B cell (primary cell): ENCODE measurements around the gene TSBP1. TPM values are rescaled to one million over a fixed set of nuclear protein-coding genes. Genes with fewer than 3 reads are reported as not detected.
A peak's percentile ranks its signal among the peaks of the same experiment; 100 is the strongest.

Experiments used
- ATAC-seq: fragments of 200-7000 bp; cut with Tn5 transposase; one replicate; pipeline ENCODE4 v1.10.0; 2021; ENCODE audit warnings: low read depth, mild to moderate bottlenecking, moderate number of reproducible peaks, moderate library complexity
- CTCF ChIA-PET: fragments of 350-600 bp; sonication (Branson Sonifier 250); formaldehyde crosslinking; loops from one replicate; lab custom pipeline; 2021; ENCODE audit warnings: antibody characterized with exemption, inconsistent platforms; lab: Charles Lee
- POLR2A ChIA-PET: fragments of 350-600 bp; sonication (Branson Sonifier 250); formaldehyde crosslinking; loops from one replicate; lab custom pipeline; 2021; ENCODE audit warnings: antibody characterized with exemption; lab: Charles Lee
- DNase-seq: peaks from one replicate; pipeline ENCODE4 v3.0.0; 2013
- H2AFZ ChIP-seq: 2 replicates; pipeline ENCODE4 v1.6.1; 2012; ENCODE audit warnings: mild to moderate bottlenecking, low read depth, low read length; ENCODE audit not compliant: insufficient read depth, poor library complexity, severe bottlenecking
- H3K27ac ChIP-seq, 2 donors: 1 replicate in 1 of 2; 2 replicates in 1 of 2; pipeline ENCODE4 v1.5.1; 2012 to 2013; ENCODE audit warnings: low read length in 2 of 2, mild to moderate bottlenecking in 2 of 2, moderate library complexity in 1 of 2
- H3K27me3 ChIP-seq, 4 experiments: fragments of 200-600 bp in 1 of 4; sonication (generic) in 1 of 4; replicated peaks in 1 of 4; 1 replicate in 2 of 4; 2 replicates in 2 of 4; pipeline versions ENCODE4 v1.6.1 to v1.7.0; 2013 to 2016; ENCODE audit warnings: low read length in 3 of 4, mild to moderate bottlenecking in 2 of 4, mixed read lengths in 1 of 4, moderate library complexity in 1 of 4; ENCODE audit not compliant: insufficient read depth in 4 of 4, control insufficient read depth in 3 of 4; ENCODE audit errors: control extremely low read depth in 1 of 4
- H3K36me3 ChIP-seq, 2 experiments: replicated peaks in 1 of 2; 1 replicate in 1 of 2; 2 replicates in 1 of 2; pipeline versions ENCODE4 v1.6.1 to v1.7.1; 2013; ENCODE audit warnings: low read length in 1 of 2; ENCODE audit not compliant: insufficient read depth in 2 of 2, control insufficient read depth in 1 of 2; ENCODE audit errors: control extremely low read depth in 1 of 2, extremely low read depth in 1 of 2
- H3K4me1 ChIP-seq, 2 donors: fragments of 200-600 bp in 1 of 2; sonication (generic) in 1 of 2; 1 replicate in 1 of 2; 2 replicates in 1 of 2; pipeline versions ENCODE4 v1.5.1 to v1.6.1; 2013 to 2017; ENCODE audit warnings: low read length in 2 of 2; ENCODE audit not compliant: control insufficient read depth in 2 of 2, insufficient read depth in 2 of 2
- H3K4me2 ChIP-seq: replicated peaks from 2 replicates; pipeline ENCODE3; 2012; ENCODE audit warnings: mild to moderate bottlenecking, low read depth, low read length; ENCODE audit not compliant: poor library complexity, severe bottlenecking
- H3K4me3 ChIP-seq, 5 experiments: fragments of 200-600 bp in 1 of 5; sonication (generic) in 1 of 5; 1 replicate in 3 of 5; 2 replicates in 2 of 5; pipeline versions ENCODE4 v1.5.1 to v1.7.0; 2011 to 2016; ENCODE audit warnings: low read length in 4 of 5, mild to moderate bottlenecking in 4 of 5, low read depth in 2 of 5, control low read depth in 1 of 5, moderate library complexity in 1 of 5; ENCODE audit not compliant: insufficient read depth in 1 of 5; ENCODE audit errors: control extremely low read depth in 1 of 5, extremely low read depth in 1 of 5
- H3K79me2 ChIP-seq: fragments of 200-600 bp; sonication (generic); one replicate; pipeline ENCODE4 v1.6.0; 2016; ENCODE audit warnings: low read length; ENCODE audit not compliant: control insufficient read depth, insufficient read depth
- H3K9ac ChIP-seq: fragments of 200-600 bp; sonication (generic); 2 replicates; pipeline ENCODE4 v1.6.1; 2017; ENCODE audit warnings: mild to moderate bottlenecking, low read length, moderate library complexity
- H3K9me3 ChIP-seq, 3 donors: one replicate each; pipeline versions ENCODE4 v1.6.1 to v1.7.1; 2013; ENCODE audit warnings: low read length in 2 of 3; ENCODE audit not compliant: control insufficient read depth in 2 of 3, insufficient read depth in 1 of 3; ENCODE audit errors: control extremely low read depth in 1 of 3
- H4K20me1 ChIP-seq: 2 replicates; pipeline ENCODE4 v1.6.0; 2012; ENCODE audit warnings: mild to moderate bottlenecking, low read length; ENCODE audit not compliant: insufficient read depth, control insufficient read depth, poor library complexity, severe bottlenecking
- H3K27ac Mint-ChIP-seq: one replicate; pipeline ENCODE4 v1.8.0; 2021; ENCODE audit warnings: mixed read lengths
- H3K27me3 Mint-ChIP-seq: one replicate; pipeline ENCODE4 v1.8.0; 2021; ENCODE audit warnings: mixed read lengths
- H3K4me1 Mint-ChIP-seq: one replicate; pipeline ENCODE4 v1.8.0; 2021; ENCODE audit warnings: mixed read lengths
- H3K4me3 Mint-ChIP-seq: one replicate; pipeline ENCODE4 v1.8.0; 2021; ENCODE audit warnings: mixed read lengths
- H3K9me3 Mint-ChIP-seq: one replicate; pipeline ENCODE4 v1.8.0; 2022; ENCODE audit warnings: mixed read lengths; ENCODE audit not compliant: insufficient read depth
- CTCF ChIP-seq: fragments of 200-600 bp; IDR thresholded peaks from one replicate; pipeline ENCODE4 v1.8.0; 2022; ENCODE audit warnings: antibody characterized with exemption, mild to moderate bottlenecking
- EZH2 ChIP-seq: IDR thresholded peaks from 2 replicates; pipeline ENCODE4 v1.6.1; 2012; ENCODE audit warnings: borderline replicate concordance, low read depth, mild to moderate bottlenecking, moderate library complexity, low read length; ENCODE audit not compliant: insufficient read depth, poor library complexity, severe bottlenecking
- WGBS: methylation state at CpG from one replicate; pipeline ENCODE4 v1.1.5; 2013; ENCODE audit warnings: missing lambda C conversion rate; ENCODE audit not compliant: insufficient coverage; 5-methylcytosine and 5-hydroxymethylcytosine counted together
- intact Hi-C: fragments of 100-400 bp; cut with micrococcal nuclease; formaldehyde crosslinking; loops from one replicate; pipeline ENCODE4 v1.10.0; 2022
- polyA plus RNA-seq: library from polyadenylated mRNA; depleted of rRNA; stranded (reverse); fragments of >200 nt; gene quantifications from 2 replicates; pipeline ENCODE4 v1.2.3, GENCODE V29; 2012
- total RNA-seq, 2 donors: library from RNA; stranded (reverse); fragments of 120-200 nt in 1 of 2; gene quantifications; 1 replicate in 1 of 2; 2 replicates in 1 of 2; pipeline versions ENCODE4 v1.2.3 to v1.2.4, GENCODE V29; 2013 to 2022

Gene TSBP1
- total and polyA plus RNA-seq, 2 donors (not counting 1 experiment from before 2014, with no cell fraction given) = not detected

GRCh38 chr6:32382757-32383420 lies 11.2 kb upstream of the TSBP1 start:
- H3K4me3 ChIP-seq = no peak overlapping the region
- no peak overlapping the region for H3K9ac ChIP-seq
- DNase-seq = no peak
- no peak overlapping the region for H3K4me2 ChIP-seq
- Mint-ChIP-seq H3K4me3 (no peak overlapping the region), H3K27ac (peak overlapping the region; percentile 38), H3K4me1 (peaks cover 27% of the 10 kb centered on the region), H3K9me3 (no peaks in the 10 kb centered on the region), H3K27me3 (no peaks in the 10 kb centered on the region)
- H3K36me3 ChIP-seq = no peaks in the 10 kb centered on the region
- H3K4me1 ChIP-seq = peaks cover 0 to 16% of the 10 kb centered on the region in 2 donors
- POLR2A ChIA-PET = interaction anchor here (0.5 kb wide), 1 partner anchor 16 kb away, joined by 3 read pairs; no protein-coding TSS in a partner anchor
- intact Hi-C loops = no loop called here
- no CpG with 5 or more reads among the region's 1 CpG for WGBS
- ATAC-seq = peak; percentile 45
- CTCF ChIA-PET = interaction anchor here (0.8 to 1.0 kb wide), 2 partner anchors 19 to 230 kb away, joined by 3 to 5 read pairs; no protein-coding TSS in a partner anchor
- TF ChIP-seq CTCF (no peak), EZH2 (no peak)
- H4K20me1 ChIP-seq = no peaks in the 10 kb centered on the region
- H3K27ac ChIP-seq = no peak overlapping the region
- H3K27me3 ChIP-seq = no peaks in the 10 kb centered on the region
- no peaks in the 10 kb centered on the region for H3K9me3 ChIP-seq
- H3K79me2 ChIP-seq = no peaks in the 10 kb centered on the region
- H2AFZ ChIP-seq = peak overlapping the region; percentile 8

- intact Hi-C loops = no loop called here
- Mint-ChIP-seq H3K27ac (peak overlapping the region; percentile 54), H3K4me1 (peaks cover 33% of the 10 kb centered on the region), H3K27me3 (no peaks in the 10 kb centered on the region), H3K4me3 (no peak overlapping the region), H3K9me3 (no peaks in the 10 kb centered on the region)
- Histone ChIP-seq H4K20me1 (no peaks in the 10 kb centered on the region), H3K36me3 (no peaks in the 10 kb centered on the region), H3K9ac (no peak overlapping the region), H3K9me3 (no peaks in the 10 kb centered on the region), H3K4me2 (no peak overlapping the region), H3K4me1 (peaks cover 0 to 14% of the 10 kb centered on the region in 2 donors), H3K27ac (no peak overlapping the region), H3K79me2 (no peaks in the 10 kb centered on the region), H3K27me3 (no peaks in the 10 kb centered on the region), H2AFZ (no peak overlapping the region), H3K4me3 (no peak overlapping the region)
- no CpG with 5 or more reads among the region's 2 CpGs for WGBS
- CTCF ChIA-PET = no interaction called here
- DNase-seq = no peak
- TF ChIP-seq EZH2 = no peak
- no peak for TF ChIP-seq CTCF
- ATAC-seq = no peak
- POLR2A ChIA-PET = no interaction called here
Observed at GRCh38 chr6:32379545-32379944, 7.8 kb upstream of the TSBP1 start.
